Neural progenitor cell (in vitro differentiated cells): ENCODE results near the gene TRAF3.

Experiments used
- EZH2 ChIP-seq: fragments of 200-600 bp; sonication (generic); IDR thresholded peaks from 2 replicates; pipeline ENCODE4 v1.6.1; 2017; ENCODE audit warnings: antibody characterized with exemption, mild to moderate bottlenecking, moderate library complexity
- TF ChIP-seq, protein P1 (sequence below): fragments of 200-600 bp; sonication (generic); IDR thresholded peaks from 2 replicates; pipeline ENCODE4 v1.5.1; 2017; ENCODE audit warnings: antibody characterized with exemption, mild to moderate bottlenecking

GRCh38 chr14:102824832-102825231 is 47.6 kb downstream of the TRAF3 start:
- TF ChIP-seq, protein P1, sequence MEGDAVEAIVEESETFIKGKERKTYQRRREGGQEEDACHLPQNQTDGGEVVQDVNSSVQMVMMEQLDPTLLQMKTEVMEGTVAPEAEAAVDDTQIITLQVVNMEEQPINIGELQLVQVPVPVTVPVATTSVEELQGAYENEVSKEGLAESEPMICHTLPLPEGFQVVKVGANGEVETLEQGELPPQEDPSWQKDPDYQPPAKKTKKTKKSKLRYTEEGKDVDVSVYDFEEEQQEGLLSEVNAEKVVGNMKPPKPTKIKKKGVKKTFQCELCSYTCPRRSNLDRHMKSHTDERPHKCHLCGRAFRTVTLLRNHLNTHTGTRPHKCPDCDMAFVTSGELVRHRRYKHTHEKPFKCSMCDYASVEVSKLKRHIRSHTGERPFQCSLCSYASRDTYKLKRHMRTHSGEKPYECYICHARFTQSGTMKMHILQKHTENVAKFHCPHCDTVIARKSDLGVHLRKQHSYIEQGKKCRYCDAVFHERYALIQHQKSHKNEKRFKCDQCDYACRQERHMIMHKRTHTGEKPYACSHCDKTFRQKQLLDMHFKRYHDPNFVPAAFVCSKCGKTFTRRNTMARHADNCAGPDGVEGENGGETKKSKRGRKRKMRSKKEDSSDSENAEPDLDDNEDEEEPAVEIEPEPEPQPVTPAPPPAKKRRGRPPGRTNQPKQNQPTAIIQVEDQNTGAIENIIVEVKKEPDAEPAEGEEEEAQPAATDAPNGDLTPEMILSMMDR = no peak
- no peak for TF ChIP-seq EZH2
